ENCODE results near the gene NEB.
A peak's percentile ranks its signal among the peaks of the same experiment; 100 is the strongest.
"Not testable (repeated sequence)": the region's sequence is repeated elsewhere in the genome, so short reads cannot be mapped to it uniquely, and the experiment has no call there.

Gene NEB

DNA sequence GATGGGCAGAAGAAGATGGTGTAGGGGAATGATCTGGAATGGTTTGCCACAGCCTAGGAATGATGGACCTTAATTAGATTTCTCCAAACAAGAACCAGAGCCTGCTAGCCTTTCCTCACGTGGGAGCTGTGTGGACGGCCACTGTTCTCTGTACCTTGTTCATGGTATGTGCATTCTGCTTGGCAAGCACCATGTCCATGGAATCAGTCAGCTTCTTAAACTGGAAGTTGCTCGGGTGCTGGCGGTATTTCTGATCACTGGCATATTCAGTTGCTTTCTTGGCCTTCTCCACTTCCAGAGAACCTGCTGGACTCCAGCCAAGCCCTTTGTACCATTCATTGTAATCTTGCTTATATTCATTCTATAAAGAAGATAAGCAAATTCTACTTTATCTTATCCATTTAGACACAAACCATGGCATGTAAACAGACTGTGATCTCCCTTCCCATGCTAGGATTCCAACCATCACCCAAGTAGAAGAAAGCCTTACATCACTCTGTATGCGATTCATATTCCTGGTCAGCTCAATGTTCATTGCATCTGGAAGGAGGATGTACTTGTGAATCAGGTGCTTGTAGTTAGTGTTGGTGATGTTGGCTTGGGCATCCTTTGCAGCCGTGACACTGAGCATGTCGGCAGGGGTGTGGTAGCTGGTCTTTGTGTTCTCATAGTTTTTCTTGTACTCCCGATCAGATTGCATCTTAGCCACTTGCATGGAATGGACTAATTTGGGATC lies 78.4 kb downstream of the NEB start:
- DNase-seq (ENCODE audit: low read depth in 2 of 3, low spot score in 2 of 3) = no peak

DNA sequence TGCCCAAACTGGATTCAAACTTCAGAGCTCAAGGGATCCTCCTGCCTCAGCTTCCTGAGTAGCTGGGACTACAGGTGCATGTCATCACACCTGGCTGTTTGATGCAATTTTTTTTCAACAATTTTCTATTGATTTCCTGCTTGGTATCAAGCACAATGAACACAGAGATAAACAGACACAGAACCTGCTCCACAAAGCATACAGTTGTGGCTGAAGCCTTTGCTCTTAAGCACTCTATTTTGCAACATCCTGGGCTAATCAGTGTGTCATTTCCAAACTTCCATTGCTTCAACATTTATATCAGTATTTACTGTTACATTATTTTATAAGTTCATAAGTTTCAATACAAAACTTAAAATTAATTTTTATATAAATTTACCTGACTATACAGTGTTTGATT lies 79.4 kb downstream of the NEB start:
- DNase-seq (ENCODE audit: low read depth in 2 of 3, low spot score in 2 of 3) = no peak

DNA sequence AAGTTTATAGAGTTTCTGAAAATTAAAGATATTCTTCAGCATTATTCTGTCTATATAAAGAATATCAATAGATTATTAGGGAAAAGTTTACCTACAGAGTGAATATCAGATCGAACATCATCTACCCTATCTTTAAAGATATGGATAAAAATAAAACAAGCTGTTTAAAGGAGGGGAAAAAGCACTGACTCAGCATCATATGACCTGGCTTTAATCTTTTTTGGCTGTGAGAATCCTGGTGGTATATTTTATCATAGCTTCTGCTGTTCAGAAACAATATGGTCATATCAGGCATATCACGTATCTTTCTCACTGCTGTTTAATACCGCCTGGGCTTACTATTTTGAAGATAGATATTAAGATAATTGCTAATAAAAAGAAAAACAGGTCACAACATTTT lies 80.2 kb downstream of the NEB start:
- DNase-seq (ENCODE audit: low read depth in 2 of 3, low spot score in 2 of 3) = no peak

DNA sequence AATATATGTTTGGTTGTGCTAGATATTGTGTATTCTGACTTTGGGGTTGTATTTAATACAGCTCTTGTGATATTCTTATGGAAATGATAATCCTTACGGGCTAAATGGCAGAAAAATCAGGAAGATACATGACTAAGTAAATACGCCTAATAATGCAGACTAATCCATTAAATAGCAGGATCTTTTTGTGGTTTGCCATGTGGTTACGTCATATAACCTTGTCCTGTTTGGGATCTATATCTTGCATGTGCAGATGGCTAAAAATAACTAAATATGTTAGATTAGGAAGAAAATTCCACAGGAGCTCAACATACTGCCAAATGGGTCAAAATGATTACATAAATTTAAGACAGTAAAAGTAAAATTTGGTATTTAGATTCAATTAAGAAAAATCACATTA lies 83.0 kb downstream of the NEB start:
- no peak for DNase-seq (ENCODE audit: low read depth in 2 of 3, low spot score in 2 of 3)

DNA sequence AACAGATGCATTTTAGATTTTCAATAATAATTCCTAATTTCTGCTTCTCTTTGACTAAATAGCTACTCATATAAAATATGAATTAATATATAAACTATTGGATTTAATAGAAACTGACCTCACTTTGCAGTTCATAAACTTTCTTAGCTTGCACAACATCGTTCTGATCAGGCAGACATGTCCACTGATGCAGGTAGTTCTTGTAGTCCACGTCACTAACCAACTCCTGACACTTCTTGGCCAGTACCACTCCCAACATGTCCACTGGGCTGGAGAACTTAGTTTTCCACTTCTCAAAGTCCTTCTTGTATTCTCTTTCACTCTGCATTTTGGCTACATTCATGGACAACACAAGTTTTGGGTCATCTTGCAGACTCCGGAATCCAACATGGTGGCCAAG lies 83.8 kb downstream of the NEB start:
- no peak for DNase-seq (ENCODE audit: low read depth in 2 of 3, low spot score in 2 of 3)

DNA sequence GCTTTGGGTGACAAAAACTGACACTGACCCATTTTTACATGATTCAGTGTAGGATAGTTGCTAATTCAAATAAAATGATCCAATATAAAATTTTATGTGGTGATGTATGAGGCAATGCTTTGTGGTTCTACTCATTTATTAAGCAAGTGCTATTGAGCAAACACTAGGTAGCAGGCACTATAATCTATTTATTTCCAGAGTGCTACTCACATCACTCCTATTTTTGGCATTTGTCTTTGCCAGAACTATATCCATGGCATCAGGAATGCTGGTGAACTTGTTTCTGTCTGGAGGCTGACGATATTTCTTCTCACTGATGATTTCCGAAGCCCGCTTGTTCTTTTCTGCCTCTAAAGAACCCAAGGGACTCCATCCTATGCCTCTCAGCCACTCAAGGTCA lies 84.3 kb downstream of the NEB start:
- no peak for DNase-seq (ENCODE audit: low read depth in 2 of 3, low spot score in 2 of 3)

DNA sequence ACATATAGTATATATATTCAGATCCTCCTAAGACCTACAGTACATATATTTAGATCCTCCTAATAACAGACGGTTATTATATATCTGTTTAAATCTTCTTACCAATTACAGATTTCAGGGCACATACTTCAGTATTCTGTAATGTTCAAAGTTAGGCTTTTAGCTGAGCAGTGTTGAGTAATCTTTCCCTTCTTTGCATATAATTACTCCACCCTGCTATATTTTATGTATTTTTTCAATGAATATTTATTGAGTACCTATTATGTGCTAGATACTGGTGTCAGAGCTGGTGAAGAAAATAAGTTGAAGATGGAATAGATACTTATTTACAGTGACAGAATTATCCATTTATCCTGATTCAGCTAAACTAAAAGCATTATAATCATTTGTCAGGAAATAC lies 84.9 kb downstream of the NEB start:
- no peak for DNase-seq (ENCODE audit: low read depth in 2 of 3, low spot score in 2 of 3)

DNA sequence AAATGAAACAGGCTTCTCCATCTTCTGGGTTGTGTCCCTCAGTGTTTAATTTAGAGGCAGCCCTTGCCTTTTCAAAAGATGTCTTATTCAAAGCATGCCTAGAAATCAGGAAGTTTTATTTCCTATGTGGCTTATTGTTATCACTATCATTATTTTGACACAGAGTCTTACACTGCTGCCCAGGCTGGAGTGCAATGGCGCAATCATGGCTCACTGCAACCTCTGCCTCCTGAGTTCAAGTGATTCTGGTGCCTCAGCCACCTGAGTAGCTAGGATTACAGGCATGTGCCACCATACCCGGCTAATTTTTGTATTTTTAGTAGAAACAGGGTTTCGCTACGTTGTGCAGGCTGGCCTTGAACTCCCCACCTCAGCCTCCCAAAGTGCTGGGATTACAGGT lies 87.8 kb downstream of the NEB start:
- DNase-seq (ENCODE audit: low read depth in 2 of 3, low spot score in 2 of 3) = not testable (repeated sequence)

DNA sequence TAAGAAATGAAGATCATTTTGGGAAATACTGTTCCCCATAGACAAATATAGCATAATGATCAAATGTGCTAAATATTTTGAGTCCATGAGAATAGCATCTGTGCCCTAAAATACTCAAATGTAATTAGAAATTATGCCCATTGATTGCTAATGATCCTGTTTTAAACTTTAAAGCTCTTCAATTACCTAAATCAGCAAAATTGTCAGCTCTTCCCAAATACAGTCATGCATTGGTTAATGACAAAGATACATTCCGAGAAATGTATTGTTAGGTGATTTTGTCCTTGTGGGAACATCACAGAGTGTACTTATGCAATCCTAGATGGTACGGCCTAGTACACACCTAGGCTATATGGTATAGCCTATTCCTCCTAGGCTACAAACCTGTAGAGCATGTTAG lies 89.7 kb downstream of the NEB start:
- DNase-seq (ENCODE audit: low read depth in 2 of 3, low spot score in 2 of 3) = no peak

DNA sequence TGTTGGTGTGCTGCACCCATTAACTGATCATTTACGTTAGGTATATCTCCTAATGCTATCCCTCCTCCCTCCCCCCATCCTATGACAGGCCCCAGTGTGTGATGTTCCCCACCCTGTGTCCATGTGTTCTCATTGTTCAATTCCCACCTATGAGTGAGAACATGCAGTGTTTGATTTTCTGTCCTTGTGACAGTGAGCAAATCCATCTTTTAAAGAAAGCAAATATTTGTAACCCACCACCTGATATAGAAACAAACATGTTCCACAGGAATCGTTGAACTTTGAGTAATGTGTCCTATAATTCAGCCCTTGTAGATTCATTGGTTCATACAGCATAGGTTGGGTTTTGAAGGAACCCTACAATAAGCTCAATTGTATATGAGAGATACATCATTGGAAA lies 92.4 kb downstream of the NEB start:
- not testable (repeated sequence) for DNase-seq (ENCODE audit: low read depth in 2 of 3, low spot score in 2 of 3)

DNA sequence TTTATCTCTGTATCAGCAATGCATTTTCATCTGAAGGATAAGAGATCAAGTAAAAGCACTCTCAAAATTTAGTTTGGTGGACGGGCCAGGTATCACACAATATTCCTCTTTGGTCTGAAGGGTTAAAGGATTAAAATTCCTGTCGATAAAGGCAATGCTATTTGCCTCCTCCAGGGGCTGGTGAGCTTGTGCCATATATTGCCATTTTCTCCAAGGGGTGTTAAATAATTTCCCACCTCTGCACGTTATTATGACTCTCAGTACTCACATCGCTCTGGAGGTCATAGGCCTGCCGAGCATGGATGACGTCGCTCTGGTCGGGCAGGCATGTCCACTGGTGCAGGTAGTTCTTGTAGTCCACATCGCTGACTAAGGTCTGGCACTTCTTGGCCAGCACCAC lies 94.2 kb downstream of the NEB start:
- no peak for DNase-seq (ENCODE audit: low read depth in 2 of 3, low spot score in 2 of 3)

DNA sequence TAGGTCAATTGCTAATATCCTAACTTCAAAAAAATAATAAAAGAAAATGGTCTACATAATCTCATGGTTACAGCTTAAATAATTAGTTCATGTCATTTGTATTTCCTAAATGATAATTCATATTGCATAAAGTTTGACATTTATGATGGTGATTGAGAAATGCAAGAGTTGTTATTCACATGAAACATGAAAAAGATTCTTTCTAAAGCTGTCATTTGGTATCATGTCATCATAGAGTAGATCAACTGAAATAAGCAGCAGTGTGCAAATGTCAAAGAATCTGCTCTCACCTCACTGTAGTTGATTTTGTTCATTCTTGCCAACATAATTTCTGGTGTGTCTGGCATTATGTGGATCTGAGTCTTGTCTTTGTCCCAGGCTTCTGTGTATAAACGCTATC lies 95.3 kb downstream of the NEB start:
- DNase-seq (ENCODE audit: low read depth in 2 of 3, low spot score in 2 of 3) = no peak

DNA sequence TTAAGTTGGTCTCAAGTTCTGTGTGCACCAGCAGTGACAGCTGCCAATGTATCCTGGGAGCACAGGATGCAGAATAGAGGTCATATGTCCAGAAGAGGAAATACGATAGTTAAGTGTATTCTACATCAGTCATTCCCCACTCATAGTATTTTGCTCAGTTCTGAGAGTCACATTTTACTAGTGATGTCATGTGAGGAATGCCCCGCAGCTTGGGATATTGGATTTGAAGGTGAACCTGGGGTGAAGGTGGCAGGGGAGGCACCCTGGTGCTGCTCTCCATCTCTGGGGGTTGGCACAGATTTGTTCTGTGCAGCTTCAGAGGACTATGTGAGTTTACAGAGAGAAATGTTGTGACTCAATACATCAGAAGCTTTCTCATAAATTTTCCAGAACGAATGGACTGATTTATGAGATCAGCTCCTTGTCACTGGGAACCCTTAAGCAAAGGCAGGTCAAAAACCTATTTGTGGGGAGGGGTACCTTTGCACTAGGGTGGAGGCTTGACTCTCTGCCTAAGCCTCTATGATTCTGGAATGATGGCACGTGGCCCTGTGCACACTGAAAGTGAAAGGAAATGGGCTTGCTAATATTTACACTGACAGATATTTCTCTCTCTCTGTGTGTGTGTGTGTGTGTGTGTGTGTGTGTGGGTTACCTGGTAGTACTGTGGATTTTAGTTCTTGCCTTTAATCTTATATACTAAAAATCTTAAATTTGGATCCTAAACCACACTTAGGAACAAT lies 95.9 kb downstream of the NEB start:
- DNase-seq (ENCODE audit: low read depth in 2 of 3, low spot score in 2 of 3) = no peak

DNA sequence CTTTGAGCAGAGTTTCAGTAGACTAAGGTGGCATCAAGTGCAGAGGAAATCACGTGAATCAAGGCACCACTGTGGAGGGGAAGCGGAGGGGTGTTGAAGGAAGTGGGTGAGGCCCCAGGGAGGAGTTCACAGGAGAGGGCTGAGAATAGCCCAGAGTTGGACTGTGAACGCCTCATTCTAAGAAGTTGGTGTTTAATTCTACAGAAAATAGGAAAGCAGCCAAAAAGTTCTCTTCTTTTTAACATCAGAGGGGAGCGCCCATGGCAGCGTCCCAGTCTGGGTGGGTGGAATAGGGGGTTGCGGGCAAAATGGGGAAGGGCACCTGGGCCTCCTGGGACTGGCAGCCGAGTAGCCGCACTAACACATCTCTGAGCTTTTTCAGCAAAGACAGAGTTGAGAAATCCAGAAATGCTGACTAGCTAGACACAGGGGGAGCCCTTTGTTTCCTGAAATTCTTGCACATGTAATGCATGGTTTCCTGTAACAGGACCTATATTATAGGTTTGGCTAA lies 97.0 kb downstream of the NEB start:
- peak in 1 of 3 experiments; percentile 22 for DNase-seq (ENCODE audit: low read depth in 2 of 3, low spot score in 2 of 3)

DNA sequence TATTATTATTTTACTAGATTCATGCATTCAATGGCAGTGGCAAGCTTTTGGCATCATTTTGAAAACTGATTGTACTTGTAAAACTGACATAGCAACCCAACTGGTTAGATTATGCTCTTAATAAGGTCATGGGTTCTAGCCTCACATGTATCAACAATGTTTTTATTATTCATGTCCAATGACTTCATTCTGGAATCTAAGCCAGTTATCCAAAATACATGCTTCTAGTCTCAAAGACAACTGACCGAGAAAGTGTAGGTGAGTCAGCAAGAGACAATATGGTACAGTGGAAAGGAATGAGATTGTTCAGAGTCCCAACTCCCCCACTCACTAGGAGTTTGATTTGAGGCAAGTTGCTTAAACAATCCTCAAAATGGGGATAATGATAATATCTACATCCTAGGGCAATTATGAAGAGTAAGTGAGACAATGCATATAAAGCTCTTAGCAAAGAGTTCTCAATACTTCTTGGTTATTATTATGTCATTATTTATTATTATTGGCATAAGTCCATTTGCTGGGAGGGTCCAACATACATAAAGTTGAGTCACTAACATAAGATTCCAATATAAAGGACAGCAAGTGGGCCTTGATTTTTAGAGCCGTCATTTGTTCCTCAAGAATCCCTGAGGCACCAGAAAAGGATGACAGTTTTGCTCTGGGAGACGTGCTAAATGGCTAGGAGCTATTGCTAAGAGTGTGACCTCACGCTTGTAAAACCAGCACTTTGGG lies 99.4 kb downstream of the NEB start:
- no peak for DNase-seq (ENCODE audit: low read depth in 2 of 3, low spot score in 2 of 3)

DNA sequence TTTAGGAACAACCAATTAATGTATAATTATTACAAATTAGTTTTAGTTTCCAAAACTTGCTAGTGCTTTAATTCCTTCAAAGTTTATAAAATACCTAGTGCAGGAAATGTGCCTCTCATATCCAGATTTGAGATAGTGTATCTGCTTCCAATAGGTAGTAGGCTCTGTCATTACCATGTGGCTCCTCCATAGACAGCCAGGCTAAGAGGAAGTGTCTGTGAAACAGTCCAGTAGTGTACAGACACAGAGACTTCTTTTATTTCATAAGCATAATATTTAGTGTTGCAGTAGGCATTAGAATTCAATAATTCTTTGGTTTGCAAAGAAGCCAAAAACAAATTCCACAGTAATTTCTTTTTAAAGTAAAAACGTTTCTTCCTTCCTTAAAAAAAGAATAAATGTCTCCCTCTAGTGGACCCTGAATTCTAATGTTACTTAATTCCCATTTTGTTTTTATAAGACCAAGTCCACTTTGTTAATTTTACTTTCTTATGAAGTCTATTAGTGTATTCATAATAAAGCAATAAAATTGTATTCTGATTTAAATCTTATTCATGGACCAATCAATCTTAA lies 101.2 kb downstream of the NEB start:
- no peak for DNase-seq (ENCODE audit: low read depth in 2 of 3, low spot score in 2 of 3)

DNA sequence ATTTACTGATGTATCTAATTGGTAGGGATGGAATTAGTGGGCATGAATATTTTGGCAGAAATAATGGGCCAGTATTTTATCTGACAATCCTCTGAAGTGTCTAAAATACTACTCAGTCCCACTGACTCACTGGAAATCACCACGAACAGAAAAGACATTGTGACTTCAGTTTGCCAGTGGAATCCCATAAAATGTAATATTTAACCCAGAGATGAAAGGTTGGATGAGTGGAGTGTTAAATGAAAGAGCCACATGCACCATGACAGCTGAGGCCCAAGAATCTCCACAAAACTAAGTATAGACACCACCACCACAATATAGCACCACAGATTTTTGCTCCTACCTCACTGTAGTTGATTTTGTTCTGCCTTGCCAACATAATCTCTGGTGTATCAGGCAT lies 103.9 kb downstream of the NEB start:
- no peak for DNase-seq (ENCODE audit: low read depth in 2 of 3, low spot score in 2 of 3)

DNA sequence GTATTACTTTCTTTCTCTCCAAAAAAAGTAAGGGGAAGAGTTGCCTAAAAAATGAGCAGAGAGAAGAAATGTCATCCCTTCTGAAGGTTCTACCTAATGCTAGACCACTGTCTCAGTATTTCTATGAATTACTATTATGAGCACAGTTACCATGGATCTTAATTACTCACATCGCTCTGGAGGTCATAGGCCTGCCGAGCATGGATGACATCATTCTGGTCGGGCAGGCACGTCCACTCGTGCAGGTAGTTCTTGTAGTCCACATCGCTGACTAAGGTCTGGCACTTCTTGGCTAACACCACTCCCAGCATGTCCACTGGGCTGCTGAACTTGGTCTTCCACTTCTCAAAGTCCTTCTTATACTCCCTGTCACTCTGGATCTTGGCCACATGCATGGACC lies 106.9 kb downstream of the NEB start:
- no peak for DNase-seq (ENCODE audit: low read depth in 2 of 3, low spot score in 2 of 3)

DNA sequence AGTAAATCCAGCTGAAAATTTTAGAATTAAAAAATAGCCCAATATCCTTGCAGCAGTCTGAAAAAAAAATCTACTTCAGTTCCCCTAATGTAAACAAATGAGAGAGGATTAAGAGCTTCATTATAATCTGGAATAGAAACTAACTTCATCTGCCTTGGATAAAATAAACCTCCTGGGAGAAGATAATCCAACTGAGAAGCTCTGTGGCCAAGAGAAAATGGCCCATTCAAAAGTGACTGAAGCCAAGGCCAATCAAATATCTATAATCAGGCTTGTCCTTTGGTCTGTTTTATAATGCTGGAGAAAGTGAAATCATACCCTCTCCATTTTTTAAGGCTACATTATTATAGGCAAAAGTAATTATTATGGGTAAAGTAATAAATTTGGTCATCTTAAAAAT lies 110.0 kb downstream of the NEB start:
- no peak for DNase-seq (ENCODE audit: low read depth in 2 of 3, low spot score in 2 of 3)

DNA sequence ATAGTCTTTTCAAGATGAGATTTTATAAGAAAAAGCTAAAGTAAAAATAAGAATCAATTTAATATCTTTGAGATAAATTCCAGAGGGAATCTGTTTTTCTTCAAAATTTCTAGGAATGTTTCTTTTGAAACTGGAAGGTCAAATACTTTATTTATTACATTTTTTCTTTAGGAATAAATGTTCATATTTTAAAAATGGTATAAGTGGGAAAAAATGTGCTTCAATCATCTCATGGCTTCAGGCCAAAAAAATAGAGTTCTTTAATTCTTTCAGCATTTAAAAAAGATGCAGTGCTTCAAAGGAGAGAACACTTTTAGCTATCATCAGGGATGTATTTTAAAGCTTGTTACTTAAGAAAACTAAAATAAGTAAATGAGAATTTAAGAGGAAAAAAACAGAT lies 110.6 kb downstream of the NEB start:
- no peak for DNase-seq (ENCODE audit: low read depth in 2 of 3, low spot score in 2 of 3)

DNA sequence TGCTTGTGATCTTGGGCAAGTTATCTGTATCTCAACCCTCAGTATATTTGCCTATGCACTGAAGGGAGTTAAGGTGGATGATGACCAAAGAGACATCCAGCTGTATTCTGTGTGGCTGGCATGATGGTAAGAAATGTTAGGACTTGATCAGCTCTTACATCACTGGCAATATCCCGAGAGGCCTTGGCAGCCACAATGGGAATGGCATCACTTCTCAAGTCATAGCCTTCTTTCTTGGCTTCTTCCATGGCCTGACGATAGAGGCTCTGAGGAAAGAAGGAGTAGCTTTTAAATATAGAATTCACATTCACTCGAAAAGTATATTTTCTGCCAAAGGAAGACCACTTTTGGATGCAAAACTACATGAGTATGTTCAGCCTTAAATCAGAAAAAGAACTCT lies 113.5 kb downstream of the NEB start:
- no peak for DNase-seq (ENCODE audit: low read depth in 2 of 3, low spot score in 2 of 3)

Measured in activated CD8-positive, alpha-beta memory T cell treated with anti-CD3 and anti-CD28 coated beads for 48 hours (primary cell).